Measurements from ENCODE around the gene BAIAP3. TPM values are rescaled to one million over a fixed set of nuclear protein-coding genes. Genes with fewer than 3 reads are reported as not detected.
A peak's percentile ranks its signal among the peaks of the same experiment; 100 is the strongest.

BAIAP3 gene
- total and polyA plus RNA-seq, 10 donors = 2.7 to 15.7 (median 6.3) TPM

- TF ChIP-seq, protein P1, sequence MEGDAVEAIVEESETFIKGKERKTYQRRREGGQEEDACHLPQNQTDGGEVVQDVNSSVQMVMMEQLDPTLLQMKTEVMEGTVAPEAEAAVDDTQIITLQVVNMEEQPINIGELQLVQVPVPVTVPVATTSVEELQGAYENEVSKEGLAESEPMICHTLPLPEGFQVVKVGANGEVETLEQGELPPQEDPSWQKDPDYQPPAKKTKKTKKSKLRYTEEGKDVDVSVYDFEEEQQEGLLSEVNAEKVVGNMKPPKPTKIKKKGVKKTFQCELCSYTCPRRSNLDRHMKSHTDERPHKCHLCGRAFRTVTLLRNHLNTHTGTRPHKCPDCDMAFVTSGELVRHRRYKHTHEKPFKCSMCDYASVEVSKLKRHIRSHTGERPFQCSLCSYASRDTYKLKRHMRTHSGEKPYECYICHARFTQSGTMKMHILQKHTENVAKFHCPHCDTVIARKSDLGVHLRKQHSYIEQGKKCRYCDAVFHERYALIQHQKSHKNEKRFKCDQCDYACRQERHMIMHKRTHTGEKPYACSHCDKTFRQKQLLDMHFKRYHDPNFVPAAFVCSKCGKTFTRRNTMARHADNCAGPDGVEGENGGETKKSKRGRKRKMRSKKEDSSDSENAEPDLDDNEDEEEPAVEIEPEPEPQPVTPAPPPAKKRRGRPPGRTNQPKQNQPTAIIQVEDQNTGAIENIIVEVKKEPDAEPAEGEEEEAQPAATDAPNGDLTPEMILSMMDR (IDR thresholded peaks at IDR 0.05 in 8 of 11, conservative IDR thresholded peaks at IDR 0.05 in 3 of 11) = no peak
- TF ChIP-seq POLR2A (IDR thresholded peaks at IDR 0.05) (no peak), POLR2AphosphoS5 (IDR thresholded peaks at IDR 0.05) (no peak)
- intact Hi-C loops (cut with DNase I; ENCODE audit: low total_unique reads) = no loop called here
- WGBS, 5 donors = 67 to 79% (median 69%) methylated on average over 16 to 31 of the region's 31 CpGs
- no peaks in the 10 kb centered on the region for H3K36me3 ChIP-seq
- H3K27ac ChIP-seq = no peak overlapping the region
- DNase-seq = no peak
- no peak overlapping the region for H3K4me3 ChIP-seq
- no peaks in the 10 kb centered on the region for H3K9me3 ChIP-seq
- peaks cover 2 to 46% (median 19%) of the 10 kb centered on the region in 7 donors for H3K27me3 ChIP-seq (replicated peaks in 1 of 7)
- H3K4me1 ChIP-seq = peaks cover 8 to 64% (median 45%) of the 10 kb centered on the region in 6 donors
Measured at GRCh38 chr16:1338855-1339675, 5.6 kb downstream of the BAIAP3 start.

- intact Hi-C loops (cut with DNase I; ENCODE audit: low total_unique reads) = no loop called here
- DNase-seq = no peak
- no peak for TF ChIP-seq POLR2AphosphoS5 (IDR thresholded peaks at IDR 0.05)
- TF ChIP-seq, protein P1 (IDR thresholded peaks at IDR 0.05 in 8 of 11, conservative IDR thresholded peaks at IDR 0.05 in 3 of 11) = no peak
- no peak for TF ChIP-seq POLR2A (IDR thresholded peaks at IDR 0.05)
- H3K27me3 ChIP-seq (replicated peaks in 1 of 7) = peaks cover 0 to 27% (median 2%) of the 10 kb centered on the region in 7 donors
- H3K4me1 ChIP-seq = peaks cover 4 to 49% (median 29%) of the 10 kb centered on the region in 6 donors
- H3K9me3 ChIP-seq = no peaks in the 10 kb centered on the region
- no peak overlapping the region for H3K4me3 ChIP-seq
- no peak overlapping the region for H3K27ac ChIP-seq
- whole genome bisulfite sequencing, 5 donors = 83 to 87% (median 86%) methylated on average over 19 to 36 of the region's 36 CpGs
- no peaks in the 10 kb centered on the region for H3K36me3 ChIP-seq
Measured at GRCh38 chr16:1340730-1341494, 7.5 kb downstream of the BAIAP3 start.

GRCh38 chr16:1341495-1342420 is 8.3 kb downstream of the BAIAP3 start:
- no peak for DNase-seq
- intact Hi-C loops (cut with DNase I; ENCODE audit: low total_unique reads) = no loop called here
- WGBS, 5 donors = 84 to 88% (median 86%) methylated on average over 23 to 39 of the region's 39 CpGs
- TF ChIP-seq, protein P1 (IDR thresholded peaks at IDR 0.05 in 8 of 11, conservative IDR thresholded peaks at IDR 0.05 in 3 of 11) = no peak
- TF ChIP-seq POLR2AphosphoS5 (IDR thresholded peaks at IDR 0.05) (no peak), POLR2A (IDR thresholded peaks at IDR 0.05) (no peak)
- peaks cover 4 to 45% (median 29%) of the 10 kb centered on the region in 6 donors for H3K4me1 ChIP-seq
- H3K9me3 ChIP-seq = no peaks in the 10 kb centered on the region
- H3K27me3 ChIP-seq (replicated peaks in 1 of 7) = peaks cover 0 to 19% (median 0%) of the 10 kb centered on the region in 7 donors
- peak overlapping the region in 3 of 8 donors; percentile 38 to 69 (median 39) for H3K4me3 ChIP-seq
- no peaks in the 10 kb centered on the region for H3K36me3 ChIP-seq
- peak overlapping the region in 4 of 8 donors; percentile 16 to 79 (median 60) for H3K27ac ChIP-seq
